ENCODE data around the gene MAN2A2.

GRCh38 chr15:90934949-90935751 is 32.0 kb downstream of the MAN2A2 start, which contains the start of gene UNC45A:
- no peak for TF ChIP-seq CTCF (IDR thresholded peaks at IDR 0.05; ENCODE audit: insufficient read depth, low read depth, low read length)
- TF ChIP-seq EZH2 (IDR thresholded peaks at IDR 0.05; ENCODE audit: insufficient read depth, low read length): no peak
